Choroid plexus epithelial cell (primary cell): ENCODE data around the gene HAO1.

Experiments
- DNase-seq: peaks from one replicate; pipeline ENCODE4 v3.0.0-alpha.2; 2010; ENCODE audit warnings: low read depth
- H3K4me3 ChIP-seq: 2 replicates; pipeline ENCODE4 v1.5.1; 2011; ENCODE audit warnings: low read depth, mild to moderate bottlenecking, control low read depth, low read length, moderate library complexity
- TF ChIP-seq, protein P1 (sequence below): conservative IDR thresholded peaks from 2 replicates; pipeline ENCODE4 v1.5.1; 2011; ENCODE audit warnings: low read depth, mild to moderate bottlenecking, control low read depth, inconsistent platforms, low read length, moderate library complexity

Gene HAO1

DNA sequence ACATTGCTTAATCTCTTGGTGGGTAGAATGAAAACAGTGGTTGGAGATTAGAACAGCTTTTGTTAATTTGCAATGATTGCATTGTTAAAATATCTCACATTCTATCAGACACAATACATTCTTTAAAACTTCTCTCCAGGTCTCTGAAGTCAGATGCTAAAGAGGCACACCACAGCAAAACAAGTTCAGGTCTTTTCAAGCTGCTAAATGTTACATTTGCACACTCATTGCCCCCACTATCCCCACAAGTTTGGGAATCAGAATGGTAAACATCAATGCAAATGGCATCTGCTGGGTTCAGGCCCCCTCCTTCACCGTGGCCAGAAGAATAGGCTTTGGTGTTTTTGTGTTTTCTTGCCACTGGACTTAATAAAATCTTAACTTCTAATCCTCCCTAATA lies 10.1 kb upstream of the HAO1 start:
- no peak overlapping the region for H3K4me3 ChIP-seq
- TF ChIP-seq, protein P1, sequence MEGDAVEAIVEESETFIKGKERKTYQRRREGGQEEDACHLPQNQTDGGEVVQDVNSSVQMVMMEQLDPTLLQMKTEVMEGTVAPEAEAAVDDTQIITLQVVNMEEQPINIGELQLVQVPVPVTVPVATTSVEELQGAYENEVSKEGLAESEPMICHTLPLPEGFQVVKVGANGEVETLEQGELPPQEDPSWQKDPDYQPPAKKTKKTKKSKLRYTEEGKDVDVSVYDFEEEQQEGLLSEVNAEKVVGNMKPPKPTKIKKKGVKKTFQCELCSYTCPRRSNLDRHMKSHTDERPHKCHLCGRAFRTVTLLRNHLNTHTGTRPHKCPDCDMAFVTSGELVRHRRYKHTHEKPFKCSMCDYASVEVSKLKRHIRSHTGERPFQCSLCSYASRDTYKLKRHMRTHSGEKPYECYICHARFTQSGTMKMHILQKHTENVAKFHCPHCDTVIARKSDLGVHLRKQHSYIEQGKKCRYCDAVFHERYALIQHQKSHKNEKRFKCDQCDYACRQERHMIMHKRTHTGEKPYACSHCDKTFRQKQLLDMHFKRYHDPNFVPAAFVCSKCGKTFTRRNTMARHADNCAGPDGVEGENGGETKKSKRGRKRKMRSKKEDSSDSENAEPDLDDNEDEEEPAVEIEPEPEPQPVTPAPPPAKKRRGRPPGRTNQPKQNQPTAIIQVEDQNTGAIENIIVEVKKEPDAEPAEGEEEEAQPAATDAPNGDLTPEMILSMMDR, result no peak
- DNase-seq, result no peak

DNA sequence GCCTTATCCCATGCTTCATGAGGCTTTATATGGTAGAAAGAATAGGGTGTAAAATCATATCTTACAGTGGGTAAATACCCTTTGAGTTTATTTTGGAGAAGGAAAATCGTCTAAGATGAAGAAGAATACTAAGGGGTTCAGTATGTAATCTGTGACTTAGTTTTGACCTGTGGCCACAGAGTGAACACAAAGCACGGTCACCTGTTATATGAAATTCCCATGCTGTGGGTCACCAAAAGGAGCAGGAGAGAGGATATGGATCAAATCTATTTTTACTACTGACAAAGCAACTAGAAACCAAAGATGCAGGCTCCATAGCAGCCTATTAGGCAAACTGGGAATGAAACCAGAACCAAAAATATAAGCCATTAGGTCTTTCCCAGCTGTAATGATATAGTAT lies 3.6 kb upstream of the HAO1 start:
- no peak for DNase-seq
- H3K4me3 ChIP-seq, result no peak overlapping the region
- TF ChIP-seq, protein P1, result no peak

DNA sequence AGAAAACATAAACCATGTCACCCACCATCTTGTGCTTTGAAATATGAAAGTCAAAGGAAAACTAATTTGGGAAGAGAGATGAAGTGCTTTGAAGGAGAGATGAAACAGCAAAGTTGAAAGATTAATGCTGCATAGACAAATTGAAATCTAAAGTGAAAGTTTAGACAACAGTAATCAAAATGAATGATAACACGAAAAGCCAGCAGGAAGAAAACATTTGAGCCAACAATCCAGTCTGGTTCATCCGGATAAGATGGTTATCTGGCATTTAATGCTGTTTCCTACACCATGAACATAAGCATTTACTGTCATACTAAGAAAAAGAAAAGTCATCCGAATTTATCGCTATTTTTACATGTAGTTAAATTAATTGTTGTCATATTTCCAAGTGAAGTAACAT lies 595 bp downstream of the HAO1 start:
- no peak overlapping the region for H3K4me3 ChIP-seq
- TF ChIP-seq, protein P1, result no peak
- no peak for DNase-seq

DNA sequence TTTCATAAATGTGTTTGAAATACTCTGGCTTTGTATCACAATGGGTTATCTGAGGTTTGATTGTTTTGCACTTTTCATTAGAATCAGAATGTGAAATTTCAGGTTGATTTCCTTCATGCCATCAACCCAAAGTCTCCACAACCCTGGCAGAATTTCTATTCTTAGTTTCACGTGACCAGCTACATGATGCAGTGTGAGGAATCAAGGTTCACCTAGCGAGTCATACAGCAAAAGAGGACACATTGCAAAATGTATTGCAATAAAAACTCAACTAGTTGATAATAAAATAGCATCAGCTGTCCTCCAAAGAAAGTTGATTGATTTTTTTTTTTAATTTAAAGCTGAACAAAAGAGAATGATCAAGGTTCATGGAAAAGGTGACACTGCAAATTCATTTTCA lies 2.2 kb downstream of the HAO1 start:
- DNase-seq, result no peak
- H3K4me3 ChIP-seq, result no peak overlapping the region
- TF ChIP-seq, protein P1, result no peak

DNA sequence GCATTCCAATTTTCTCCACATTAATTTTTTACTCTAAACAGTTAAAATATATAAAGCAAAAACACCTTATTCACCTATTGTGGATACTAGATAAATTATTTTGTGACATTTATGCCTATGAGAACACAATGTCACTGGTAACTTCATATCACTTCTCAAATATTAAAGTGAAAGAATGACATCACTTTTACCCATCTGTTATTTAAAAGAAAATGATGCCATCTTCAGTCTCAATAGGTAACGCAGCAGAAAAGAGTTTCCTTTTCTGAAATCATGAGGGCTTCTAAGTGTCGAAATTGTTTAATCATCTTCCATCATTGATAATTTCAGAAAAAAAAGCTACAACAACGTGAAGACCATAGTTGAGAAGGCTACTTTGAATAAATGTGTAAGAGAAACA lies 2.9 kb downstream of the HAO1 start:
- H3K4me3 ChIP-seq, result no peak overlapping the region
- TF ChIP-seq, protein P1, result no peak
- no peak for DNase-seq

DNA sequence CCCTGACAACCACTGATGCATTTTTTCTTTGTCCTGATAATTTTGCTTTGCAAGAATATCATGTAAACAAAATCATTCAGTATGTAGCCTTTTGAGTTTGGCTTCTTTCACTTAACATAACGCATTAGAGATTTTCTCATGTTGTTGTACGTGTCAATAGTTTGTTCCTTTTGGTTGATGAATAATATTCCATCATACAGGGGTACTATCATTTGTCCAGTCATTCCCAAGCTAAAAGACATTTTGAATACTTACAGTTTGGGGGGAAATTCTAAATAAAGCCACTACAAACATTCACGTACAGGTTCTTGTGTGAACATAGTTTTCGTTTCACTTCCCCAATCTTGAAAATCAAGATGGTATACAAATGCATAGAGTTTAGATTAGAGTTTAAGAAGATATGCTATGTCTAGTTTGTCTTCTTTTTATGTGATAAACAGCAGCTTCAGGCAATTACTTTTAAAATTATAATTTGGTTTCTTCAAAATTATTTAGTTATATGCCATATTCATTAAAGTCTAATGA lies 5.2 kb downstream of the HAO1 start:
- no peak for DNase-seq
- TF ChIP-seq, protein P1, result no peak
- H3K4me3 ChIP-seq, result no peak overlapping the region

DNA sequence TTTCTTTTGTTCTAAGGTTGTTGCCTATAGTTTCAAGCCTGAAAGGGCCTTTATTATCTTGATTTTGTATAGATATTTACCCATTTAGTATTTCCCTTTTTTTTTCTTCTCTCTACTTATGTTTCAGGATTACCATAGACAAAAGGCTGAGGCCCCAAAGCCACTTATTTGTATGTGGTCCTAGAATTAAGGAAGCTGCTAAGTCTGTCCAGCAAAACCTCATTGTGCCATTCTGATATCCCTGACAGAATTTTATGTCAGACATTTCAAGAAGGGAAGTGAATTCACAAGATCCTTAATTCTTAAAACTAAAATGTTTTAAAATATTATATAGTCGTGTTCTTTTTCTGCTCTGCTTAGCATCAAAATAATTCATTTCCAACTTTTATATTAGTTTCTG lies 6.9 kb downstream of the HAO1 start:
- no peak for DNase-seq
- TF ChIP-seq, protein P1, result no peak
- no peak overlapping the region for H3K4me3 ChIP-seq
